Activated CD8-positive, alpha-beta memory T cell treated with anti-CD3 and anti-CD28 coated beads, Interleukin-2, amount 10 ng/mL, durations not matched to agents 7 days and 5 days (primary cell): Measurements from ENCODE around the gene CALY. TPM values are rescaled to one million over a fixed set of nuclear protein-coding genes. Genes with fewer than 3 reads are reported as not detected.

ENCODE experiments used
- ATAC-seq: fragments of 150-1000 bp; cut with Tn5 transposase; one replicate; pipeline ENCODE4 v1.10.0; 2021; ENCODE audit warnings: moderate library complexity
- CTCF ChIA-PET: fragments of 350-600 bp; sonication (Branson Sonifier 250); formaldehyde crosslinking; loops from one replicate; lab custom pipeline; 2021; ENCODE audit warnings: antibody characterized with exemption; lab: Charles Lee
- DNase-seq: peaks from one replicate; pipeline ENCODE4 v3.0.0-alpha.2; 2020
- H3K27ac Mint-ChIP-seq: one replicate; pipeline ENCODE4 v1.8.0; 2021; ENCODE audit warnings: mild to moderate bottlenecking, mixed read lengths
- H3K27me3 Mint-ChIP-seq: one replicate; pipeline ENCODE4 v1.8.0; 2021; ENCODE audit warnings: mixed read lengths
- H3K36me3 Mint-ChIP-seq: one replicate; pipeline ENCODE4 v1.8.0; 2021; ENCODE audit warnings: mild to moderate bottlenecking, mixed read lengths
- H3K4me1 Mint-ChIP-seq: one replicate; pipeline ENCODE4 v1.8.0; 2021; ENCODE audit warnings: mixed read lengths
- H3K4me3 Mint-ChIP-seq: one replicate; pipeline ENCODE4 v1.8.0; 2021; ENCODE audit warnings: mild to moderate bottlenecking, moderate library complexity, mixed read lengths
- H3K9me3 Mint-ChIP-seq: one replicate; pipeline ENCODE4 v1.8.0; 2022; ENCODE audit warnings: low read depth, mixed read lengths
- total RNA-seq, 2 experiments: library from RNA; stranded (reverse); gene quantifications; one replicate each; pipeline ENCODE4 v1.2.3, GENCODE V29; 2021

CALY gene
- total RNA-seq, 2 experiments from 2014 or later: not detected

- no peak overlapping the region for H3K27ac Mint-ChIP-seq
- CTCF ChIA-PET: interaction anchor here (0.7 to 2.3 kb wide), 2 partner anchors 24 to 1467 kb away, joined by 3 to 7 read pairs; no protein-coding TSS in a partner anchor
- no peaks in the 10 kb centered on the region for H3K9me3 Mint-ChIP-seq
- ATAC-seq (no peak), DNase-seq (no peak)
- peaks cover 4% of the 10 kb centered on the region for H3K4me1 Mint-ChIP-seq
- no peaks in the 10 kb centered on the region for H3K36me3 Mint-ChIP-seq
- no peaks in the 10 kb centered on the region for H3K27me3 Mint-ChIP-seq
- no peak overlapping the region for H3K4me3 Mint-ChIP-seq
Measured at GRCh38 chr10:133353988-133354605, 17.4 kb upstream of the CALY start.

- Mint-ChIP-seq H3K4me1 (peaks cover 5% of the 10 kb centered on the region), H3K27me3 (no peaks in the 10 kb centered on the region), H3K4me3 (no peak overlapping the region), H3K9me3 (no peaks in the 10 kb centered on the region), H3K27ac (no peak overlapping the region), H3K36me3 (no peaks in the 10 kb centered on the region)
- DNase-seq (no peak), ATAC-seq (no peak)
- CTCF ChIA-PET: interaction anchor here (0.7 to 2.3 kb wide), 3 partner anchors 23 to 1466 kb away, joined by 3 to 7 read pairs (median 3); no protein-coding TSS in a partner anchor
Measured at GRCh38 chr10:133353202-133353959, 16.7 kb upstream of the CALY start.

DNA sequence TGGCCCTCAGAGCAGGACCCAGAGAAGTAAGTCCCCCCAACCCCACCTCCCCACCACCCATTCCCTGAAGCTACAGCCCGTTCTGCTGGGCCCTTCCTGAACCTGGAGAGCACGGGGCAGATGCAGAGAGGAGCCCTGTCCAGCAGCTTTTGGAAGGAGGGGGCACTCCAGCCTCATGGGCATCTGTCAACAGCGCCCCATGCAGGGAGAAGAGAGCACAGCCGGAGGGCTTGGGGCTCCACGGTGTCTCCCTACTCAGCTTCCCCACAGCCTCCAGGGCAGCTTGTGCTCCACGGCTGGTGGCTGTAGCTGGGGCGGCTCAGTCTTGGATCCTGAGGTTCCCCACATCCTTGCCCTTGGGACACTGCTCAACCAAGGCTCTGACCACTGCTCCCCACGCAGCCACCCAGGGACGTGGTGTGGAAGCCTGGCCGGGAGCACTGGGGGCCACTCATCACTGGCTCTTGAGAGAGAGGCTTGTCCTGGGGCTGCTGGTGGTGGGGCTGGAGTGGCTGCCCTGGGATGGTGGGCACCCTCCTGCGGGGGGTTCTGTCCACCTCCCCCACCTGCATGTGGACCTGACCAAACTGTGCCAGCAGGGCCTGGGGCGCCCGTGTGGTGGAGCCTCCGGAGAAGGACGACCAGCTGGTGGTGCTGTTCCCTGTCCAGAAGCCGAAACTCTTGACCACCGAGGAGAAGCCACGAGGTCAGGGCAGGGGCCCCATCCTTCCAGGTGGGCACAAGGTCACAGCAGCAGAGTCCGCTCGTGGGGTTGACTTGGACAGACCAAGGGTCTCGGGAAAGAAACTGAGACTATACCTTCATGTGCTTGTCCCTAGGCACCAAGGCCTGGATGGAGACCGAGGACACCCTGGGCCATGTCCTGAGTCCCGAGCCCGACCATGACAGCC is 15.0 kb upstream of the CALY start:
- Mint-ChIP-seq H3K27ac (no peak overlapping the region), H3K4me1 (peaks cover 5% of the 10 kb centered on the region), H3K4me3 (no peak overlapping the region), H3K9me3 (no peaks in the 10 kb centered on the region), H3K27me3 (no peaks in the 10 kb centered on the region), H3K36me3 (no peaks in the 10 kb centered on the region)
- CTCF ChIA-PET: interaction anchor here (1.0 to 2.3 kb wide), 2 partner anchors 16 to 22 kb away, joined by 3 to 7 read pairs; no protein-coding TSS in a partner anchor
- no peak for ATAC-seq
- no peak for DNase-seq

- CTCF ChIA-PET: no interaction called here
- DNase-seq (no peak), ATAC-seq (no peak)
- no peaks in the 10 kb centered on the region for H3K36me3 Mint-ChIP-seq
- peaks cover 2% of the 10 kb centered on the region for H3K4me1 Mint-ChIP-seq
- H3K27ac Mint-ChIP-seq: no peak overlapping the region
- no peak overlapping the region for H3K4me3 Mint-ChIP-seq
- no peaks in the 10 kb centered on the region for H3K9me3 Mint-ChIP-seq
- no peaks in the 10 kb centered on the region for H3K27me3 Mint-ChIP-seq
Measured at GRCh38 chr10:133350950-133351329, 14.2 kb upstream of the CALY start.

- no peak for DNase-seq
- H3K36me3 Mint-ChIP-seq: no peaks in the 10 kb centered on the region
- H3K27ac Mint-ChIP-seq: no peak overlapping the region
- no peaks in the 10 kb centered on the region for H3K9me3 Mint-ChIP-seq
- CTCF ChIA-PET: no interaction called here
- H3K4me1 Mint-ChIP-seq: peaks cover 2% of the 10 kb centered on the region
- H3K4me3 Mint-ChIP-seq: no peak overlapping the region
- no peak for ATAC-seq
- H3K27me3 Mint-ChIP-seq: peaks cover 5% of the 10 kb centered on the region
Measured at GRCh38 chr10:133350283-133350949, 13.7 kb upstream of the CALY start.

- no peak for DNase-seq
Measured at GRCh38 chr10:133349577-133350011, 12.9 kb upstream of the CALY start.

DNA sequence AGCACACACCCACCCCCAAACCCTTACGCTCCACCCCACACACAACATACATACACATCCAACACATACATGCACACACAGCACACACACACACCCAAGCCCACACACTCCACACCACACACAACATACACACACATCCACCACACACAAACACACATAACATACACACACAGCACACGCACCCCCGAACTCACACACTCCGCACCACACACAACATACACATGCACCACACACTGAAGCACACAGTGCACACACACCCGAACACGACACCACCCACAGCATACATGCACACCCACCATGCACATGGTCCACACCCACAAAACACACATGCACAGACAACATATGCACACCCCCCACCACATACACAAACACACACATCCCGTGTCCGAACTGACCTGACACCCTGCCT is 12.5 kb upstream of the CALY start:
- Mint-ChIP-seq H3K36me3 (no peaks in the 10 kb centered on the region), H3K27ac (no peak overlapping the region), H3K4me3 (no peak overlapping the region), H3K4me1 (peaks cover 2% of the 10 kb centered on the region), H3K27me3 (peaks cover 15% of the 10 kb centered on the region), H3K9me3 (no peaks in the 10 kb centered on the region)
- ATAC-seq (no peak), DNase-seq (no peak)
- CTCF ChIA-PET: no interaction called here

More at GRCh38 chr10:133349577-133350011, 12.9 kb upstream of the CALY start:
- no peak overlapping the region for H3K4me3 Mint-ChIP-seq
- no peaks in the 10 kb centered on the region for H3K9me3 Mint-ChIP-seq
- no peak for ATAC-seq
- CTCF ChIA-PET: no interaction called here
- H3K27ac Mint-ChIP-seq: no peak overlapping the region
- no peaks in the 10 kb centered on the region for H3K36me3 Mint-ChIP-seq
- H3K27me3 Mint-ChIP-seq: peaks cover 11% of the 10 kb centered on the region
- peaks cover 2% of the 10 kb centered on the region for H3K4me1 Mint-ChIP-seq

DNA sequence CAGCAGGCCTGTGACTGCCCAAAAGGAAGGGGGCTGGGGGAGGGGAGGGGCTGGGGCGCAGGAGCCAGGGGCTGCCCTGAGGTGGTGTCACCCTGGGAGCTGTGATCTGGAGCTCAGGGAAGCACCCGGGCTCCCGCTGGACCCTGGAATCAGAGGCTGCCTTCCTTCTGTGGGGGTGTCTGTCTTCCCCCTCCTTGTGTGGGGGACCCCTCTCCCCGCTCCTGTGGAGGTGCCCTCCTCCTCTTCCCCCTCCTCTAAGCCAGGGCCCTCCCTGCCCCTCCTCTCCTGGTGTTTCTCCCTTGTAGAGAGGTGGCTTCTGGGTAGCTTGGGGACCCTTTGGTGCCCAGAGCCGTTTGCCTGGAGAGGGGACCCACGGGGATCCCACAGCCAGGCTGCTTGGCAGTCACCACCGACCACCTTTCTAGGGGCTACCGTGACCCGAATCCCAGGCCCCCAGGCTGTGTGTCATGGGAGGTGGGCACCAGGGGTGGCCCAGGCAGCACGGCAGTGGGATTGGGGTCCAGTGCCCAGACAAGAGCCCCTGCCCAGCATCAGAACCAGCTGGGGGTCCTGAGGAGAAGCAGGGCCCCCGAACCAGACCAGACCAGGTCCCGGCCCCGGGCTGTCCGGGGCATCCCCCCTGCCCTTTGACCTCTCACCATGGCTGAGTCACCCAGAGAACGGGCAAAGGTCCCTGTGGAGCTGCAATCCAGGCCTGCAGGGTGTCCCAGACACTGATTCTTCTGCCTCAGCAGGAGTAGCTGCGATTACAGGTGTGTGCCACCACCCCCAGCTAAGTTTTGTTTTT is 11.2 kb upstream of the CALY start:
- H3K4me3 Mint-ChIP-seq: no peak overlapping the region
- H3K36me3 Mint-ChIP-seq: no peaks in the 10 kb centered on the region
- ATAC-seq (no peak), DNase-seq (no peak)
- no peak overlapping the region for H3K27ac Mint-ChIP-seq
- H3K4me1 Mint-ChIP-seq: peaks cover 6% of the 10 kb centered on the region
- no peaks in the 10 kb centered on the region for H3K9me3 Mint-ChIP-seq
- H3K27me3 Mint-ChIP-seq: peaks cover 23% of the 10 kb centered on the region
- CTCF ChIA-PET: interaction anchor here (0.8 to 2.1 kb wide), 3 partner anchors 10 to 19 kb away, joined by 3 to 9 read pairs (median 4); partner anchors contain the start of gene FUOM

DNA sequence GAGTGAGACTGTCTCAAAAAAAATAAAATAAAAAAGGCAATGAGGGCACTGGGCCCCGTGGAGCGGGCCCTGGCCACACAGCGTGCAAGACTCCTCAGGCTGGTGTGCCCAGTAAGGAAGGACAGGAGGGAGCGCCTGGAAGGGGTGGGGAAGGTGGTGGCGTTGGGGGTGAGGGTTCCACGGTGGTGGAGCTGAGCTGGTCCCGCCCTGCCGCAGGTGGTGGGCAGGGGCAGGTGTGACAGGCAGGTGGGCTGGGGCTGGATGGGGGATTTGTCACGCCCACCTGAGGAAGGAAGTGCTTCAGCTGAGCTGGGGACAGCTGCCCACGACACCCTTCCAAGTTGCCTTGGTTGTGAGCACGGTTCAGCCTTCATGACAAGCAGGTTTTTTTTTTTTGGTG is 9.7 kb upstream of the CALY start:
- Mint-ChIP-seq H3K4me1 (peaks cover 6% of the 10 kb centered on the region), H3K36me3 (no peaks in the 10 kb centered on the region), H3K27me3 (peaks cover 31% of the 10 kb centered on the region), H3K4me3 (no peak overlapping the region), H3K9me3 (no peaks in the 10 kb centered on the region), H3K27ac (no peak overlapping the region)
- ATAC-seq (no peak), DNase-seq (no peak)
- CTCF ChIA-PET: interaction anchor here (2.1 kb wide), 1 partner anchor 17 kb away, joined by 9 read pairs; no protein-coding TSS in a partner anchor

DNA sequence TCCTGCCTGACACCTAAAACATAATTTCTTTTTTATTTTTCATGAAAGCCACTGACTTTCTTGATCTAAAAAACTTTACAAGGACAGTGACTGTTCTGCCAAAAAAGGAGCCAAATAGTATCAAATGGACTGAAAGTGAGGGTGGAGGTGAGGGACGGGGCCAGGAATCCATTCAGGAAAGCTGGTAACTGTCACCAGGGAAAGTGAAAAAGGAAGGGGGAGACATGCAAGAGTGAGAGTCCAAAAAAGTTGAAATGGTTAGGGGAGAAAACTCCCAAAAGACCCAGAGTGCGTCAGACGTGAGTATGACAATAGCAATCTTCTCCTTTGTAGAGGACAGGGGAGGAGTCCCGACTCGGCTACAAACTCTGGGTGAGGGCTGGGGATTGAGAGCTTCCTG is 7.5 kb upstream of the CALY start:
- H3K36me3 Mint-ChIP-seq: no peaks in the 10 kb centered on the region
- no peaks in the 10 kb centered on the region for H3K9me3 Mint-ChIP-seq
- no peak overlapping the region for H3K27ac Mint-ChIP-seq
- DNase-seq: no peak
- CTCF ChIA-PET: interaction anchor here (1.9 kb wide), 1 partner anchor 14 kb away, joined by 8 read pairs; no protein-coding TSS in a partner anchor
- H3K4me1 Mint-ChIP-seq: peaks cover 6% of the 10 kb centered on the region
- no peak for ATAC-seq
- peaks cover 32% of the 10 kb centered on the region for H3K27me3 Mint-ChIP-seq
- no peak overlapping the region for H3K4me3 Mint-ChIP-seq

- Mint-ChIP-seq H3K4me1 (peaks cover 4% of the 10 kb centered on the region), H3K9me3 (no peaks in the 10 kb centered on the region), H3K36me3 (no peaks in the 10 kb centered on the region), H3K27me3 (peaks cover 32% of the 10 kb centered on the region), H3K4me3 (no peak overlapping the region), H3K27ac (no peak overlapping the region)
- CTCF ChIA-PET: interaction anchor here (1.9 kb wide), 1 partner anchor 14 kb away, joined by 8 read pairs; no protein-coding TSS in a partner anchor
- ATAC-seq: no peak
- no peak for DNase-seq
Measured at GRCh38 chr10:133343558-133343957, 6.9 kb upstream of the CALY start.

DNA sequence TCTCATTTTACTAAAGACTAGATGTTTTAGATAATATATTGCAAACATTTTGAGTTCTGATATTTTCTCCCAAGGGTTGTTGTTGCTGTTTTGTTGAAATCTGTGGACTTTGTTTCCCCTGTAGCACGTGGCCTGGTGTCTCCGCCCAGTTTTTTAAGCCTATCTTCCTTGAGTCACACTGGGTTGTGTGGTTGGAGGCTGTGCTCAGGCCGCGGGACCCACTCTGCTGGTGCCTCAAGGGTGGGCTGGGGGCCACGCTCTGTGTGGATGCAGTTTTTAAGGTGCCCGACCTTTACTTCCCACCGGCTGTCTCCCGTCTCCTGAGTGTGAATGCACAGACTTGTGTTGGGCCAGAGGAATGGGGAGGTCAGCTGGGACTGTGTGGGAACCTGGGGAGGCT is 6.2 kb upstream of the CALY start:
- ATAC-seq (no peak), DNase-seq (no peak)
- Mint-ChIP-seq H3K36me3 (no peaks in the 10 kb centered on the region), H3K27ac (no peak overlapping the region), H3K9me3 (no peaks in the 10 kb centered on the region), H3K4me1 (peaks cover 4% of the 10 kb centered on the region), H3K4me3 (no peak overlapping the region), H3K27me3 (peaks cover 32% of the 10 kb centered on the region)
- CTCF ChIA-PET: interaction anchor here (1.9 kb wide), 1 partner anchor 13 kb away, joined by 8 read pairs; no protein-coding TSS in a partner anchor
